Osteoblast (primary cell): ENCODE measurements around the gene PLXDC2. TPM values are rescaled to one million over a fixed set of nuclear protein-coding genes. Genes with fewer than 3 reads are reported as not detected.

Experiments used
- DNase-seq: peaks from one replicate; pipeline ENCODE4 v3.0.0; 2011; ENCODE audit warnings: low spot score, mixed read lengths; ENCODE audit not compliant: insufficient read length; ENCODE audit errors: missing footprints
- H2AFZ ChIP-seq: 2 replicates; pipeline ENCODE4 v1.6.0; 2011; ENCODE audit warnings: mild to moderate bottlenecking, low read length
- H3K27ac ChIP-seq: 2 replicates; pipeline ENCODE4 v1.5.1; 2011; ENCODE audit warnings: mild to moderate bottlenecking, low read depth, low read length, moderate library complexity
- H3K27me3 ChIP-seq: 2 replicates; pipeline ENCODE4 v1.6.0; 2012; ENCODE audit warnings: mild to moderate bottlenecking, control low read depth, inconsistent platforms, low read length, moderate library complexity; ENCODE audit not compliant: insufficient read depth
- H3K36me3 ChIP-seq: 2 replicates; pipeline ENCODE4 v1.5.1; 2011; ENCODE audit warnings: mild to moderate bottlenecking, low read length, control low read depth, moderate library complexity; ENCODE audit not compliant: insufficient read depth
- H3K4me1 ChIP-seq: 2 replicates; pipeline ENCODE4 v1.5.1; 2011; ENCODE audit warnings: mild to moderate bottlenecking, low read length, control low read depth, moderate library complexity; ENCODE audit not compliant: insufficient read depth
- H3K4me2 ChIP-seq: 2 replicates; pipeline ENCODE4 v1.6.0; 2011; ENCODE audit warnings: mild to moderate bottlenecking, low read length; ENCODE audit not compliant: insufficient read depth
- H3K4me3 ChIP-seq: fragments of 200-600 bp; sonication (generic); 3 replicates; pipeline ENCODE4 v1.5.1; 2012; ENCODE audit warnings: mild to moderate bottlenecking, low read length, inconsistent platforms; ENCODE audit not compliant: insufficient read depth
- H3K79me2 ChIP-seq: 2 replicates; pipeline ENCODE4 v1.6.0; 2012; ENCODE audit warnings: mild to moderate bottlenecking, low read length, control low read depth, inconsistent platforms; ENCODE audit not compliant: insufficient read depth
- H3K9me3 ChIP-seq: 2 replicates; pipeline ENCODE4 v1.5.1; 2011; ENCODE audit warnings: low read depth, low read length, control low read depth
- H4K20me1 ChIP-seq: 2 replicates; pipeline ENCODE4 v1.6.0; 2012; ENCODE audit warnings: mild to moderate bottlenecking, low read length, control low read depth; ENCODE audit not compliant: insufficient read depth
- CTCF ChIP-seq: IDR thresholded peaks from 2 replicates; pipeline ENCODE4 v1.5.1; 2011; ENCODE audit warnings: mild to moderate bottlenecking, low read depth, low read length, moderate library complexity; ENCODE audit errors: extremely low read depth
- total RNA-seq: library from RNA; depleted of rRNA; stranded (reverse); fragments of >200 nt; gene quantifications from 2 replicates; pipeline ENCODE4 v1.2.3, GENCODE V29; 2012

The PLXDC2 gene
- total RNA-seq, 1 donor: 63.3 TPM

GRCh38 chr10:20108021-20108420 lies 291.8 kb downstream of the PLXDC2 start:
- Histone ChIP-seq H3K79me2 (no peaks in the 10 kb centered on the region), H3K27me3 (no peaks in the 10 kb centered on the region), H3K36me3 (no peaks in the 10 kb centered on the region), H3K4me3 (no peak overlapping the region), H2AFZ (no peak overlapping the region), H4K20me1 (no peaks in the 10 kb centered on the region), H3K4me2 (no peak overlapping the region), H3K4me1 (peaks cover 4% of the 10 kb centered on the region), H3K27ac (no peak overlapping the region), H3K9me3 (no peaks in the 10 kb centered on the region)
- TF ChIP-seq CTCF: no peak
- DNase-seq: no peak

GRCh38 chr10:20109613-20110012 lies 293.4 kb downstream of the PLXDC2 start:
- no peak for TF ChIP-seq CTCF
- Histone ChIP-seq H4K20me1 (no peaks in the 10 kb centered on the region), H3K79me2 (no peaks in the 10 kb centered on the region), H3K9me3 (no peaks in the 10 kb centered on the region), H3K27ac (no peak overlapping the region), H3K4me1 (peaks cover 4% of the 10 kb centered on the region), H3K4me3 (no peak overlapping the region), H3K36me3 (no peaks in the 10 kb centered on the region), H2AFZ (no peak overlapping the region), H3K4me2 (no peak overlapping the region), H3K27me3 (no peaks in the 10 kb centered on the region)
- DNase-seq: no peak

DNA sequence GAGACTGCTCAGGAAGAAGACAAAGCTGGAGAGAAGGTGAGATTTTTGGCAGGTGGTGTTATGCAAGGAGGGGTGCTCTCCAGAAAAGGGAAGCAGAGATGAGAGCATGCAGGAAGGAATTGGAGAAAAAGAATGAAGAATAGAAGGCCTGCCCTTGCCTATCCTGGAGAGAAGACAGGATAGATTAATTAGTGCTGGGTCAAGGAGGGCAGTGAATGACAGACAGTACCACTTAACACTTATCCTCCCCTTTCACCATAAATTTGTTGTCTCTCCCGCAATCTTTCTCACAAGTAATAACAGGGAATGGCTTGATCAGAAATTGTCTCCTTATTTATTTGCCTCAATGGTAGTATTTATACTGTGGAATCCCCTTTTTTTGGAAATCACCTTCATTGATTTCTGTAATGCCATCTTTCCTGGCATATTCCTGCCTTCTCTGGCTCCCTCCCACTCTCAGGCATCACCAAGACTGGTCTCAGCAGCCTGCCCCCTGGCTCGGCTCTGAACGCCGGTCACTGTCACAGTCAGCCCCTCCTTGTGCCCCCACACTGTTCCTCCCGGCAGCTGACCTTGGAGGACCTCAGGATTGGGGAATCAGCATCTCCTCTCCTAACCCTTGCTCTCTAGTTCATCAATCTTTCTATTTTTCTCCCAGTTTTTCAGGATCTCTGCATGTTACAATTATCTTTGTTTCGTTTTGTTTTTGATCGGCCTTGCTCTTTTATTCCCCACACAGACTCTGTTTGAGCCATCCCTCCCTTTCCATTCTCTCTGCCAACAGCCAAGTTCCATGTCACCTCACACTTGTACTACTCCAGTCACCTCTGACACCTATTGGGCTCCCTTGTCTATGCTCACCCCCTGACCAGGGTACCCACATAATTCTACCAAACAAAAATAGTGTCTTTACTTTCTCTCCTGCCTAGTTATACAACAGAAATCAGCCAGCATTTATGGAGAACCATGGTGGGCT lies 294.2 kb downstream of the PLXDC2 start:
- peaks cover 4% of the 10 kb centered on the region for H3K4me1 ChIP-seq
- H2AFZ ChIP-seq: peak overlapping the region; percentile 57
- H3K36me3 ChIP-seq: no peaks in the 10 kb centered on the region
- no peak overlapping the region for H3K27ac ChIP-seq
- H3K79me2 ChIP-seq: no peaks in the 10 kb centered on the region
- TF ChIP-seq CTCF: no peak
- H3K9me3 ChIP-seq: no peaks in the 10 kb centered on the region
- H3K4me2 ChIP-seq: peak overlapping the region; percentile 8
- peak overlapping the region; percentile 52 for H3K4me3 ChIP-seq
- no peak for DNase-seq
- H3K27me3 ChIP-seq: no peaks in the 10 kb centered on the region
- H4K20me1 ChIP-seq: no peaks in the 10 kb centered on the region

GRCh38 chr10:20114179-20114578 lies 297.9 kb downstream of the PLXDC2 start:
- Histone ChIP-seq H3K27me3 (no peaks in the 10 kb centered on the region), H3K36me3 (no peaks in the 10 kb centered on the region), H2AFZ (no peak overlapping the region), H3K27ac (no peak overlapping the region), H3K79me2 (no peaks in the 10 kb centered on the region), H3K4me2 (no peak overlapping the region), H3K4me3 (no peak overlapping the region), H3K9me3 (no peaks in the 10 kb centered on the region), H3K4me1 (no peaks in the 10 kb centered on the region), H4K20me1 (no peaks in the 10 kb centered on the region)
- no peak for DNase-seq
- no peak for TF ChIP-seq CTCF
